ENCODE measurements around the gene RUFY1.

DNA sequence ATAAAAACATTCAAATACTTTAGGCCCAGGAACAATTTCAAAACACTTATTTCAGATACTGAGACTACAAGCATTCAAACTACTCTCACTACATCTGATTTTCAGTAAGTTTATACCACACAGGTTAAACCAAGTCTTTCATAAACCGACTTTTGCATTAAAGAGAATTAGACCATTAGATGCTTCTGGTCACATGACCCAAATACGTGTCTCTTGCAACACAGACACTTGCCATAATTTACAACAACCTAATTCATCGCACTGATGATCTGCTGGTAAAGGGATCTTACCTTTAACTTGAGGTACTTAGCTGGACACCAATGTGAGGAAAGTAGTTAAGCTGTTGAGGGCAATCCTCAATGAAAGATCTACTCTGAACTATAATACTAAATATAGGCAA is 69.9 kb downstream of the RUFY1 start:
- TF ChIP-seq CTCF (IDR thresholded peaks at IDR 0.05): no peak
- peak in 1 of 3 donors; percentile 17 for TF ChIP-seq POLR2AphosphoS5 (IDR thresholded peaks at IDR 0.05)
- TF ChIP-seq POLR2A (IDR thresholded peaks at IDR 0.05): no peak
- no peak for TF ChIP-seq EP300 (IDR thresholded peaks at IDR 0.05; ENCODE audit: low read depth)

All from transverse colon (tissue), 4 donors.